GM21367 (cell line): ENCODE data around the gene FSTL4.
"Not testable (repeated sequence)": the region's sequence is repeated elsewhere in the genome, so short reads cannot be mapped to it uniquely, and the experiment has no call there.

Experiments
- ATAC-seq: cut with Tn5 transposase; IDR thresholded peaks from one replicate; pipeline ENCODE4 v1.9.1; 2021; ENCODE audit not compliant: unreplicated experiment

Gene FSTL4

GRCh38 chr5:133235696-133236426 lies 376.5 kb downstream of the FSTL4 start:
- no peak for ATAC-seq

- no peak for ATAC-seq
These were observed 377.4 kb downstream of the FSTL4 start for GRCh38 chr5:133234911-133235310.

- ATAC-seq: no peak
These were observed 378.1 kb downstream of the FSTL4 start for GRCh38 chr5:133234273-133234672.

DNA sequence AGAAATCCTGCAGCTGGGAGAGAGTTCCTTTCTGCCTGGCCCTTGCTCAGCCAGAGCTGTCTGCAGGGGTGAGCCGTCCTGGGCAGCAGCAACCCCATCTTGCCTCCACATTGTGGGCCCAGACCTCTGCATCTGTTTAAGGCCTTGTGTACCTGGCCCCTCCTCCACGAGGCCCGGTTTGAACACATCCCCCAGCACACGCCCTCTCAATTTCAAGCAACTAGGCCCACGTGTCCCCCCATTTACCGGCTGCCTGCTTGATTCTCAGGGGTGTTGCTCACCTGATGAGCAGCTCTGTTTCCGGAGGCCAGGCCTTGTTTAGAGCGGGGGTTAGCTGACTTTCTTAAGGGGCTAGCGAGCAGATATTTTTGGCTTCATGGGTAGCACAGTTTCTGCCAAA lies 378.7 kb downstream of the FSTL4 start:
- no peak for ATAC-seq

- ATAC-seq: no peak
These were observed 379.4 kb downstream of the FSTL4 start for GRCh38 chr5:133232911-133233310.

GRCh38 chr5:133232435-133232834 lies 379.9 kb downstream of the FSTL4 start:
- ATAC-seq: no peak

DNA sequence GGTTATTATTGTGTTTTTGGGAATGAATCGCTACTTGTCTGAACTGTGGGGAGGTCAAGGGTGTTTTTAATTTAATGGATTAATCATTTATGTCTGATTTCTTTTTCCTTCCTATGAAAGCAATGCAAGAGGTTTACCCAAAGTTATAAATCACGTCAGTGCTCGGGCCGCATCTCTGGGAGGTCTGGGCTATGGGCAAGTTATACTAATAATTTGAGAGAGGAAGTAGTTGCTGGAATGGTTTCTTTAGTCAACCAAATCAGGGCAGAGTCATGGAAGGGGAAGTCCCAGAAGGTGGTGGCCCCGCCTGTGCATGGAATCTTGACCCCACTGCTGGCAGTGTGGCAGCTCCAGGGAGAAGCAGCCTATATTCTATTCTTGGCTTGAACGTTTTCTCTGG lies 380.3 kb downstream of the FSTL4 start:
- ATAC-seq: no peak

- ATAC-seq: no peak
These were observed 381.3 kb downstream of the FSTL4 start for GRCh38 chr5:133230823-133231578.

DNA sequence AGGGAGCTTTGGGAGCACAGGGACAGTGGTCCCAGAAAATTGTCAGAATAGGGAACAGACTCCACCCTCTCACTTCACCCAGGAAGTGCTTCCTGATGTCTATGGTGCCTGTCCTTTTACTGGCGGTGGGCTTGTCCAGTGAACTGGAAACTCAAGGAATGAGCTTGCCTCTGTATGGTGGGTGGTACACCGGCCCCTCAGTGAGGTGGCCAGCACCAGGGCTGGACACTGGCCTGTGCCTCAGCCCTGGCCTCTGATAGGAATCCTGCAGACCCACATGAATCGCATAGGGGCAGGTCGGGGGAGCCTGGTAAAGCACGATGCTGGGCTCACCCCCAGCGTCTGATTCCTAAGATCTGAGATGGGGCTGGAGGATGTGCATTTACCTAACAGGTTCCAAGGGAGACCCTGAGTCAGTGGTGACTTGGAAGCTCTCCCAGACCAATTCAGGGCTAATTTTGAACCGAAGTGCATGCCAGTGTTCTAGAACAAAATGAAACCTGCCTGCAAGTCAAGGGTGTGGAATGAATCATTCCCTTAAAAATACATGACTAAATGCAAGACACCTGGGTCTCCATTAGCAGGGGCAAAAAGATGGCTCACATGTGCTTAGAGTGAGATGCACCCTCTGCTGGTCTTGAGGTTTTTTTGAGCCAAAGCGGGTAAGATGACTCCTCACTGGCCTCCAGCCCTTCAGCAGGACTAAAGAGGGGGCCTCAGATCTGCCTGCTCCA lies 382.2 kb downstream of the FSTL4 start:
- ATAC-seq: no peak

- ATAC-seq: no peak
These were observed 384.0 kb downstream of the FSTL4 start for GRCh38 chr5:133228316-133228715.

DNA sequence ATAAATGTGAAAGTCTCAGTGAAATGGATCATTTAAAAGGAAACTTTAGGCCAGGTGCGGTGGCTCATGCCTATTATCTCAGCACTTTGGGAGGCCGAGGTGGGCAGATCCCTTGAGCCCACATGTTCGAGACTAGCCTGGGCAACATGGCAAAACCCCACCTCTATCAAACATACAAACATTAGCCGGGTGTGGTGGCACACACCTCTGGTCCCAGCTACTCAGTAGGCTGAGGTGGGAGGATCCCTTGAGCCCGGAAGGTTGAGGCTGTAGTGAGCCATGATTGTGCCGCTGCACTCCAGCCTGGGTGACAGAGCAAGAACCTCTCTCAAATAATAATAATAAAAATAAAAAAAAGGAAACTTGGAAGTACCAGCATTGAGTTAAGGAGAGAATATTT lies 384.4 kb downstream of the FSTL4 start:
- no peak for ATAC-seq

DNA sequence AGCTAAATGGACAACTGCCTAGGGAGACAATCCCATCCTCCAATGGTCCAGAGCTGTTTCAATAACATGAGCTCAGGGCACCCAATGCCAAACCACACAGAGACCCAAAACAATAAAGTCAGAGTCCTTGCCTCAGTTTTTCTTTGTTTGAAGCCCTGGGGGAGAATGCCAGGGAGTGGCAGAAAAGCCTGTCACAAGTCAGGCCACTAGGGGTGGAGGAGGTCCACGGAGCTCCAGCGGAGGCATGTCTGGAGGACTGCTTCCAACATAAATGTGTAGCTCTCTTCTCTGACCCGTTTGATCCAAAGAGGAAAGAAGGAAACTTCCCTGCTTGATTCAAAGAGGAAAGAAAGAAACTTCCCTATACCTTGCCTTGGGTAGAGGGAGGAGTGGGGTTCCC lies 385.3 kb downstream of the FSTL4 start:
- no peak for ATAC-seq

DNA sequence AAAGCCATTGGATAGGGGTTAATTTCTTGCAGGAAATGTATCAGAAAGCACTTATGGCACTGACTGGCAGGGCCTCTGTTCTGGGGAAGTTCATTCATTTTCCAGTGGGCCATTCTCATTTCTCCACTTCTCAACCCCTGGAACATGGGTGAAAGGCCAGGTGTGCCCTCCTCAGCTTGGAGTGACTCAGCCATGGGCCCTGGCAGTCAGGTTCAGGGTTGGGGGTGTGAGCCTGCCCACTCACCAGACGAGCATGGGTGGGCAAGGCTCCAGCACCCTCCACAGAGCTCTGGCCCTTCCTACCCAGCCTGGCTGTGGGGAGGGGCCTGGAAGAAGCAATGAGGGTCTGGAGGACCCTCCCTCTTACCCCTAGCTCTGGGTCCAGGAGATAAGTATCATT lies 386.2 kb downstream of the FSTL4 start:
- no peak for ATAC-seq

DNA sequence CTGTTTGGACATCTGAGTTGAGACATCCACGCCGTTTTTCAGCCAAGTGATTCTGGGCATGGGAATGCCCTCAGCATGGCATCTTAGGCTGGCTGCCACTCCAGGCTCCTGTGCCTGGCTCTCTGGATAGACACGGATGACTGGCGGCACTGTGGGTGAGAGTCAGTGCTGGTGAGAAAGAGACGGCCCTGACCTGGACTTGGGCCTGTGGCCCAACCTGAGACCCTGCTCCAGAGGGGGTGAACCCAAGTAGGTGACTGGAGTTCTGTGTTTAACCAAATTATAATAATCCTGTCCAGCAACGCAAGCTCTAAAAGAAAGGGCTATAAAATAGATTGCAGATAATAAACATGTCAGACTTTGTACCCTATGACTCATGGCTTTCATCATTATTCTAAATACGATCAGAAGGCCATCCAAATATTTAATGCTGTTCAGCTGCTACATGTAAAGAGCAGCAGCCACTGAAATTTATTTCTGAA lies 386.6 kb downstream of the FSTL4 start:
- no peak for ATAC-seq

DNA sequence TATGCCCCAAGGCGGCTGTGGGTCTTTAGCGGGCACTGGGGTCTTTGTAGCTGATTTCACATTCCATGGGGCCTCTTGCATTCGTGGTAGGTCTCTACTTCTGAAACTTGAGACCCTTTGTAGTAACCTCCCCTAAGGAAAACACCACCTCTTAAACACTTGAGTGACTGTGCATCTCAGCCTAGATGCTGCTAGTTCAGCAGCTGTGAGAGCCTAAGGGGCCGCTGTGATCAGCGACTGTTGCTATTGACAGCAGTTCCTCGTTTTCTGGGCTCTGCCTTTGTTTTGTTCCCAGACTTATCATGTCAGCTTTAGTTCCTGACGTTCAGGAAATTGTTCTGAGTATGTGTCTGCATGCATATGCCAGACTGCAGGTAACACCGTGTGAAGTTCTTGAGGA lies 389.4 kb downstream of the FSTL4 start:
- no peak for ATAC-seq

DNA sequence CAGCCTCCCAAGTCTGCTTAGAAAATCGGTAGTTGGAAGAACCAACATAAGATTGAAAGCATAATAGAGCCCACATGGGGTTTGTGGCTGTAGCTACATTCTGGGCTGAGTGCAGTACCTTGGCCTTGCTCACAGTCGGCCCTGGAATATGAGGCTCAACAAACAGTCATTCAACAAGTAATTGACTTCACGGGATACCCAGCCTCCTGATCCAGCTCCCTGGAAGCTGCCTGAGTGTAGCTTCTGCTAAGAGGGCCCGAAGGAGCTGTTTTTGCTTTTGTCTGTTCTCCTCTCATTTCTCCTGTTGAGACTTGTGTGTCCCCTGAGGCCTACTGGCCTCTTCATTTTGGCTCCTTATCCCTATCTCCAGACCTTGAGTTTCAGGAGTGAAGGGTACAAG lies 389.8 kb downstream of the FSTL4 start:
- no peak for ATAC-seq

DNA sequence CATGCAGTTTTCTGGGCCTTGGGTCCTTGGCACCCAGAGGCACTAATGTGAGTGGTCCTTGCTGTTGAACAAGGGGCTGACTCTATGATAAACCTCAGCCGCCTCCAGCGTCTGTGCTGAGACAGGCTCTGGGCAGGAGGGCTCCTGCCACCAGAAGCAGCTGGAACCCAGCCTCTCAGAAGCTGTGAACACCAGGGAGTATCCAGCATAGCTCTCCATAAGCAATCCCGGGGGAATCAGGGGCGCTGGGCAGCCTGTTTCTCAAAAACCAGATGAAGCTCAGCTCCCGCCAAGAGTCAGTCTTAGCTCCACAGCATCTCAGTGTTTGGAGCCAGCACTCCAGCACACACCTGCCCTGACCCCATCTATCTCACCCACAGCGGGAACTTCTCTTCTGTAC lies 390.3 kb downstream of the FSTL4 start:
- no peak for ATAC-seq

GRCh38 chr5:133220851-133221674 lies 391.3 kb downstream of the FSTL4 start:
- ATAC-seq: no peak

- ATAC-seq: no peak
These were observed 393.0 kb downstream of the FSTL4 start for GRCh38 chr5:133219296-133219695.

GRCh38 chr5:133216138-133216537 lies 396.2 kb downstream of the FSTL4 start:
- not testable (repeated sequence) for ATAC-seq
